OCI-LY3 (cell line): ENCODE results near the gene GRIA2.

Source experiments
- H2AFZ ChIP-seq: fragments of 200-600, 300-600 bp; shearing (Covaris generic); 2 replicates; pipeline ENCODE4 v1.6.0; 2014; ENCODE audit warnings: antibody characterized with exemption, low read depth, low read length
- H3K27ac ChIP-seq: fragments of 200-600, 300-600 bp; sonication (generic); 2 replicates; pipeline ENCODE4 v1.5.1; 2014; ENCODE audit warnings: mild to moderate bottlenecking, low read length, moderate library complexity, mixed read lengths
- H3K27me3 ChIP-seq: fragments of 200-600, 300-600 bp; sonication (generic); 2 replicates; pipeline ENCODE4 v1.6.1; 2014; ENCODE audit warnings: low read depth, low read length, mixed read lengths
- H3K36me3 ChIP-seq: fragments of 200-600, 300-600 bp; sonication (generic); replicated peaks from 2 replicates; pipeline ENCODE3; 2014; ENCODE audit warnings: low read depth, low read length, mixed read lengths
- H3K4me1 ChIP-seq: fragments of 300-600, 200-600 bp; sonication (generic); 2 replicates; pipeline ENCODE4 v1.6.1; 2014; ENCODE audit warnings: low read length, mixed read lengths
- H3K4me2 ChIP-seq: fragments of 200-600, 300-600 bp; sonication (generic); 2 replicates; pipeline ENCODE4 v1.6.1; 2014; ENCODE audit warnings: low read length, mixed read lengths
- H3K4me3 ChIP-seq: fragments of 300-600, 200-600 bp; sonication (generic); 2 replicates; pipeline ENCODE4 v1.5.1; 2014; ENCODE audit warnings: antibody characterized with exemption, mild to moderate bottlenecking, low read length, moderate library complexity
- H3K79me2 ChIP-seq: fragments of 300-600, 200-600 bp; shearing (Covaris generic); 2 replicates; pipeline ENCODE4 v1.6.1; 2014; ENCODE audit warnings: mild to moderate bottlenecking, low read length, mixed read lengths
- H3K9ac ChIP-seq: fragments of 300-600, 200-600 bp; shearing (Covaris generic); 2 replicates; pipeline ENCODE4 v1.6.0; 2014; ENCODE audit warnings: mild to moderate bottlenecking, low read length, moderate library complexity
- H3K9me3 ChIP-seq: fragments of 200-600, 300-600 bp; shearing (Covaris generic); 2 replicates; pipeline ENCODE4 v1.6.1; 2014; ENCODE audit warnings: low read length, mixed read lengths; ENCODE audit not compliant: insufficient read depth
- H4K20me1 ChIP-seq: fragments of 200-600, 300-600 bp; sonication (generic); 2 replicates; pipeline ENCODE4 v1.6.1; 2016; ENCODE audit warnings: low read length, mixed read lengths; ENCODE audit not compliant: insufficient read depth
- EZH2phosphoT487 ChIP-seq: fragments of 200-600 bp; shearing (Covaris generic); IDR thresholded peaks from 2 replicates; pipeline ENCODE4 v1.6.1; 2018; ENCODE audit warnings: antibody characterized with exemption, mixed run types, low read depth
- TF ChIP-seq, protein P1 (sequence below): fragments of 200-600, 300-600 bp; sonication (generic); IDR thresholded peaks from 2 replicates; pipeline ENCODE4 v1.5.1; 2014; ENCODE audit warnings: antibody characterized with exemption, low read length, low read depth

The GRIA2 gene

DNA sequence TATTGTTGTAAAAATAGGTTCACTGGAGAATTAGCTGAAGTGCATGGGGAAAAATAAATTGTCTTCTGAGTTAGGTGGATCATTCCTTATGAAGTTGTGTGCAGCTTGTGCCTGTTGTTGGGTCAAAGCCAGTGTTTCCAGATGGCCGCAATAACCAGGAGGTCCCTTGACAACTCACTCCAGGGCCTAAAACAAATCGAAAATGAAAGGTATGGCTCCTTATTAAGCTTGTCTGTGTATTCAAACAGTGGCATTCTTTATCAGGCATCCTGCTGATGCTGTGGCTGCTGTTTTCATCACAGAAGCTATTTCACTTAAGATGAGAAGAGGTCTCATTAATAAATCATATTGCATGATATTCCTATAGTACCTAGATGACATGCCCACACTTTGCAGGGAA lies 80.2 kb downstream of the GRIA2 start:
- H3K79me2 ChIP-seq: no peaks in the 10 kb centered on the region
- H3K4me2 ChIP-seq: 0 out of 2 replicates have a peak overlapping the region, but pooled peaks have one; percentile 11
- H3K9me3 ChIP-seq: no peaks in the 10 kb centered on the region
- H3K27ac ChIP-seq: no peak overlapping the region
- no peak overlapping the region for H3K4me3 ChIP-seq
- H3K4me1 ChIP-seq: no peaks in the 10 kb centered on the region
- H4K20me1 ChIP-seq: no peaks in the 10 kb centered on the region
- H3K36me3 ChIP-seq: no peaks in the 10 kb centered on the region
- H3K9ac ChIP-seq: no peak overlapping the region
- H2AFZ ChIP-seq: peak overlapping the region; percentile 67
- TF ChIP-seq, protein P1, sequence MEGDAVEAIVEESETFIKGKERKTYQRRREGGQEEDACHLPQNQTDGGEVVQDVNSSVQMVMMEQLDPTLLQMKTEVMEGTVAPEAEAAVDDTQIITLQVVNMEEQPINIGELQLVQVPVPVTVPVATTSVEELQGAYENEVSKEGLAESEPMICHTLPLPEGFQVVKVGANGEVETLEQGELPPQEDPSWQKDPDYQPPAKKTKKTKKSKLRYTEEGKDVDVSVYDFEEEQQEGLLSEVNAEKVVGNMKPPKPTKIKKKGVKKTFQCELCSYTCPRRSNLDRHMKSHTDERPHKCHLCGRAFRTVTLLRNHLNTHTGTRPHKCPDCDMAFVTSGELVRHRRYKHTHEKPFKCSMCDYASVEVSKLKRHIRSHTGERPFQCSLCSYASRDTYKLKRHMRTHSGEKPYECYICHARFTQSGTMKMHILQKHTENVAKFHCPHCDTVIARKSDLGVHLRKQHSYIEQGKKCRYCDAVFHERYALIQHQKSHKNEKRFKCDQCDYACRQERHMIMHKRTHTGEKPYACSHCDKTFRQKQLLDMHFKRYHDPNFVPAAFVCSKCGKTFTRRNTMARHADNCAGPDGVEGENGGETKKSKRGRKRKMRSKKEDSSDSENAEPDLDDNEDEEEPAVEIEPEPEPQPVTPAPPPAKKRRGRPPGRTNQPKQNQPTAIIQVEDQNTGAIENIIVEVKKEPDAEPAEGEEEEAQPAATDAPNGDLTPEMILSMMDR: no peak
- TF ChIP-seq EZH2phosphoT487: no peak
- no peaks in the 10 kb centered on the region for H3K27me3 ChIP-seq

DNA sequence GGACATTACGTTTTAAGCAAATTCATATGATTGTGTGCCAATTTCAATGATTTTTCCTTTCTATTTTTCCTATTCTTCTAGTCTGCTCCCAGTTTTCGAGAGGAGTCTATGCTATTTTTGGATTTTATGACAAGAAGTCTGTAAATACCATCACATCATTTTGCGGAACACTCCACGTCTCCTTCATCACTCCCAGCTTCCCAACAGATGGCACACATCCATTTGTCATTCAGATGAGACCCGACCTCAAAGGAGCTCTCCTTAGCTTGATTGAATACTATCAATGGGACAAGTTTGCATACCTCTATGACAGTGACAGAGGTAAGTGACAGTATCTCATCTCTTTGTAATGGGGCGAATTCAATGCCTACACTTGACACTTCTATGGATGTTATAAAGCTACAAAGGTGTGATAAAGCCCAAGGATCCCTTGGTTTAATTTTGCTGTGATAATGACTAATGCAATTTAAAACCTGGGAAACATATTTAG lies 83.0 kb downstream of the GRIA2 start:
- Histone ChIP-seq H3K79me2 (no peaks in the 10 kb centered on the region), H2AFZ (no peak overlapping the region), H3K27ac (no peak overlapping the region), H3K9ac (no peak overlapping the region), H3K36me3 (no peaks in the 10 kb centered on the region), H3K4me2 (no peak overlapping the region), H4K20me1 (no peaks in the 10 kb centered on the region), H3K27me3 (no peaks in the 10 kb centered on the region), H3K4me1 (no peaks in the 10 kb centered on the region), H3K9me3 (no peaks in the 10 kb centered on the region), H3K4me3 (no peak overlapping the region)
- TF ChIP-seq EZH2phosphoT487: no peak
- TF ChIP-seq, protein P1: no peak

DNA sequence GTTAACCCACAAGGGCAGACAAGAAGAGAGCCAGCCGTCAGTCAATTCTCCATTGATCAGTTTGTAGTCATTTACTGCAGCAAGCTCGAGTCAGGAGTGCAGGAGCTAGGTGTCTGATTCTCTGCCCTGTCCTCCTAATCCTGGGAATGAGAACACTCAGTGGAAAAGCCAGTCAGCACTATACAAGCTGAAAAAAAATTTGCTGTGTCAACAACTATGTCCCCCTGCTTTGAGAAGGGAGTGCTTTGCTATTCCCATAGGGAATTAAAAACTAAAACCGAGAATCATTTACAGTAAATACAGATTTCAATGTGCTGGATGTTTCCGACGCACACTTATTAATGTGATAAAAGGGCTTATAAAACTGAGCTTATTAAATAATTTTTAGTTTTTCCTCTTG lies 84.2 kb downstream of the GRIA2 start:
- Histone ChIP-seq H3K9ac (no peak overlapping the region), H4K20me1 (no peaks in the 10 kb centered on the region), H3K4me2 (no peak overlapping the region), H3K36me3 (no peaks in the 10 kb centered on the region), H3K79me2 (no peaks in the 10 kb centered on the region), H3K27ac (no peak overlapping the region), H3K9me3 (no peaks in the 10 kb centered on the region), H3K27me3 (no peaks in the 10 kb centered on the region), H3K4me3 (no peak overlapping the region), H3K4me1 (no peaks in the 10 kb centered on the region), H2AFZ (no peak overlapping the region)
- no peak for TF ChIP-seq EZH2phosphoT487
- TF ChIP-seq, protein P1: no peak

DNA sequence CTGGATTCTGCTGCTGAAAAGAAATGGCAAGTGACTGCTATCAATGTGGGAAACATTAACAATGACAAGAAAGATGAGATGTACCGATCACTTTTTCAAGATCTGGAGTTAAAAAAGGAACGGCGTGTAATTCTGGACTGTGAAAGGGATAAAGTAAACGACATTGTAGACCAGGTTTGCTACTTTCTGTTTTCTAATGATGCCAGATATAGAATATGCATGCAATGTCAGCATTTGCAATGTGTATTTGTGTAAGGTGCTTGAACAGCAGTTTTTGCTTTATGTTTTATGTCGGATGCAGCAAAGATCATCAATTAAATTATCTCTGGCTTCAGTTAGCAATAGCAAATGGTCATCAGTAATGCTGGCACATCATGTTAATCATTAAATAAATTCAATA lies 92.2 kb downstream of the GRIA2 start:
- Histone ChIP-seq H3K27me3 (no peaks in the 10 kb centered on the region), H3K9me3 (no peaks in the 10 kb centered on the region), H3K4me1 (no peaks in the 10 kb centered on the region), H3K4me3 (no peak overlapping the region), H3K79me2 (no peaks in the 10 kb centered on the region), H2AFZ (no peak overlapping the region), H3K27ac (no peak overlapping the region), H3K9ac (no peak overlapping the region), H4K20me1 (no peaks in the 10 kb centered on the region), H3K4me2 (no peak overlapping the region), H3K36me3 (no peaks in the 10 kb centered on the region)
- no peak for TF ChIP-seq EZH2phosphoT487
- TF ChIP-seq, protein P1: no peak
